Measurements from ENCODE around the gene NELL1.

The NELL1 gene

GRCh38 chr11:20668844-20669819 lies at the start of gene NELL1:
Gene NELL1, plus strand, starts transcription at chr11:20669586.
- peak within 1 kb of the TSS; percentile 7 for H3K4me3 ChIP-seq (replicated peaks; ENCODE audit: low read depth, low read length)
- DNase-seq (ENCODE audit: low read depth): no peak
- TF ChIP-seq, protein P1, sequence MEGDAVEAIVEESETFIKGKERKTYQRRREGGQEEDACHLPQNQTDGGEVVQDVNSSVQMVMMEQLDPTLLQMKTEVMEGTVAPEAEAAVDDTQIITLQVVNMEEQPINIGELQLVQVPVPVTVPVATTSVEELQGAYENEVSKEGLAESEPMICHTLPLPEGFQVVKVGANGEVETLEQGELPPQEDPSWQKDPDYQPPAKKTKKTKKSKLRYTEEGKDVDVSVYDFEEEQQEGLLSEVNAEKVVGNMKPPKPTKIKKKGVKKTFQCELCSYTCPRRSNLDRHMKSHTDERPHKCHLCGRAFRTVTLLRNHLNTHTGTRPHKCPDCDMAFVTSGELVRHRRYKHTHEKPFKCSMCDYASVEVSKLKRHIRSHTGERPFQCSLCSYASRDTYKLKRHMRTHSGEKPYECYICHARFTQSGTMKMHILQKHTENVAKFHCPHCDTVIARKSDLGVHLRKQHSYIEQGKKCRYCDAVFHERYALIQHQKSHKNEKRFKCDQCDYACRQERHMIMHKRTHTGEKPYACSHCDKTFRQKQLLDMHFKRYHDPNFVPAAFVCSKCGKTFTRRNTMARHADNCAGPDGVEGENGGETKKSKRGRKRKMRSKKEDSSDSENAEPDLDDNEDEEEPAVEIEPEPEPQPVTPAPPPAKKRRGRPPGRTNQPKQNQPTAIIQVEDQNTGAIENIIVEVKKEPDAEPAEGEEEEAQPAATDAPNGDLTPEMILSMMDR (IDR thresholded peaks at IDR 0.05; ENCODE audit: low read length, missing control alignments): no peak

DNA sequence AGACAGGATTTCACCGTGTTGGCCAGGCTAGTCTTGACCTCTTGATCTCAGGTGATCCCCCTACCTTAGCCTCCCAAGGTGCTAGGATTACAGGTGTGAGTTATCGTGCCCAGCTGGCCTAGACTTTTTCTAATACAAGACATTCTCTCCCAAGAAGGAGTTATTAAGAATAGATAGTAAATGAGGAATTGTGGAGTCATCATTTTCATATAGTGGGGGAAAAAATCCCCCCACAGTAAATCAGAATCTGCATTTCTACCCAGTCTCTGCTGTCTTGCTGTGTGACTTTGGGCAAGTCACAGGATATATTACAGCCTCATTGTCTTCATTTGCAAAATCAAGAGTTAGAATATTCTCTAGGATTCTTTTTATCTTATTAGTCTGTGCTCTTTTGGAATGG lies 48.4 kb upstream of the NELL1 start:
- TF ChIP-seq, protein P1 (IDR thresholded peaks at IDR 0.05; ENCODE audit: low read length, missing control alignments): no peak
- DNase-seq (ENCODE audit: low read depth): no peak

DNA sequence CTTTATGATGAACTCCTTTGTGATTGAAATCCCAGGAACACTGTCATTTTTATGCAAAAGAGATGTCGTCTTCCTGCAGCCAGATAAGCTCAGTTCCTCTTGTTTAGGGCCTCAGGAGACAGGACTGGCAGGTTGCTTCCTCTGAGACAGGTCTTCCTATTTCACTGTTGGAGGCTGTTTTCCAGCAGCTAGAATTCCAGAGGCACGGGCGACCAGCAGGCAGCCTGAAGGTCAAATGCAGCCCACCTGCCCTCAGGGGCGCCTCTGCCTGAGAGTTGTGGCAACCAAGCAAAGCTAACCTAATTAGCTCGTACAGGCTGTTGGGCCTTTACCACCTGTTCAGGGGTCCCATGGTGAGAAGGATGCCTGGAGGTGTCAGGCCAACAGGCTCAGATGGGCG lies 47.7 kb upstream of the NELL1 start:
- TF ChIP-seq, protein P1 (IDR thresholded peaks at IDR 0.05; ENCODE audit: low read length, missing control alignments): no peak

More for the DNA sequence above, 48.4 kb upstream of the NELL1 start:
- H3K4me3 ChIP-seq (replicated peaks; ENCODE audit: low read depth, low read length): no peak overlapping the region

DNA sequence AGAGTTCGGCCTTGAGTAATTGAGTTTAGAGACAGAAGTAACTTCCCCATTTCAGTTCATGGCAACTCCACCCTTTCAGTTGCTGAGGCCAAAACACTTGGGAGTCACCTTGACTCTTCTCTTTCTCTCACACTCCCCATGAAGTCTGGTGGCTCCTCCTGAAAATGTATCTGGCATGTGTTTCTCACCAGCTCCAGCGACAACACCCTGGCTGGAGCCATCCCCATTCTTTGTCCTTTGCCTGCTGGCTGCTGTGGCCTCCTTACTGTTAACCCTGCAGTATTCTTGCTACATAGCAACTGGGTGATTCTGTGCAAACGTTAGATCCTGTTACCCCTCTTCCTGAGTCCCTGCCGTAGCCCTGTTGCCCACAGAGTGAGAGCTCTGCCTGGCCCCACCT lies 46.1 kb upstream of the NELL1 start:
- no peak for DNase-seq (ENCODE audit: low read depth)
- TF ChIP-seq, protein P1 (IDR thresholded peaks at IDR 0.05; ENCODE audit: low read length, missing control alignments): no peak
- H3K4me3 ChIP-seq (replicated peaks; ENCODE audit: low read depth, low read length): no peak overlapping the region

More for the DNA sequence above, 47.7 kb upstream of the NELL1 start:
- DNase-seq (ENCODE audit: low read depth): no peak
- no peak overlapping the region for H3K4me3 ChIP-seq (replicated peaks; ENCODE audit: low read depth, low read length)

DNA sequence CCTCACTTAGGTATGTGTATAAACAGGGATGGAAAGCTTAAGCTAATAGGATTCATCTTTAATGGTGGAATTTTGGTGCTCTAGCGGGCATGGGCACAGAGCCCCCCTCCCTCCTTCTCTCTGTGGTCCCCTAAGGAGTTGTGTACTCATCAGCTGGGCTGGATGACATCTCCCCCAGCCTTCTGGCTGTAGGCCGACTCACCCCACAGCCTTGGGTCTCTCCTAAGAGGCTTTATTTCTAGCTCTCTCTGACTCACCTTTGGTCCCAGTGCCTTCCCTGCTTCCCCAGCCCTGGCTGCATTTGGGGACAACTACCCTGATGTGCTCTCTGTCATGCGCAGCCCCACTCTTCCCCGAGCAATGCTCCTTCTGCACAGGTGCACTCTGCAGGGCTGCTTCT lies 43.1 kb upstream of the NELL1 start:
- TF ChIP-seq, protein P1 (IDR thresholded peaks at IDR 0.05; ENCODE audit: low read length, missing control alignments): no peak
- H3K4me3 ChIP-seq (replicated peaks; ENCODE audit: low read depth, low read length): no peak overlapping the region
- DNase-seq (ENCODE audit: low read depth): no peak

DNA sequence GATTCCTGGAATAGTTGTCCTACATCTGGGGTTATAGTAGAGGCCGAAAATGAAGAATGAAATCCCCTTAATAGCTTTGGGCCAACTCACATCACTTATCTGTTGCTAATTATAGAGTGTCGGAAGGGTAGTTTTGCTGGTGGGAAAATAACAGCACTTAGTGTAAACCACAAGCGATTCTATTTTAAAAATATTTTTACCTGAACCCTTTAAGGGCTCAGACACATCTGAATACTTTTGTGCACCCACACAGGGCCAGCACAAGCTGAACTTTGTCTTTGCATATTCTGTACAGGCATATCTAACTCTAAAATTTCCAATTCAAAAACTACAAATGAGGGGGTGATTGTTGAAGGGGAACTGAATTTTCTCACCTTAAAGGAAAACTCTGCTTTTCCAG lies 42.4 kb upstream of the NELL1 start:
- H3K4me3 ChIP-seq (replicated peaks; ENCODE audit: low read depth, low read length): no peak overlapping the region
- DNase-seq (ENCODE audit: low read depth): no peak
- TF ChIP-seq, protein P1 (IDR thresholded peaks at IDR 0.05; ENCODE audit: low read length, missing control alignments): no peak
